Activated T-helper 2 cell treated with anti-CD3 and anti-CD28 coated beads, Interferon-gamma antibody, Interleukin-2, Interleukin-4, amounts not matched to agents 10 μg/mL and 5 μg/mL and 100 μg/mL, durations not matched to agents 14 hours and 24 hours and 36 hours (primary cell): ENCODE measurements around the gene TRH. TPM values are rescaled to one million over a fixed set of nuclear protein-coding genes. Genes with fewer than 3 reads are reported as not detected.
"Not testable (repeated sequence)": the region's sequence is repeated elsewhere in the genome, so short reads cannot be mapped to it uniquely, and the experiment has no call there.

Experiments used
- DNase-seq: peaks from one replicate; pipeline ENCODE4 v3.0.0; 2021; ENCODE audit warnings: low spot score
- H3K27ac Mint-ChIP-seq: one replicate; pipeline ENCODE4 v1.8.0; 2021; ENCODE audit warnings: mixed read lengths
- H3K27me3 Mint-ChIP-seq: one replicate; pipeline ENCODE4 v1.8.0; 2021; ENCODE audit warnings: low read depth, mixed read lengths
- H3K36me3 Mint-ChIP-seq: one replicate; pipeline ENCODE4 v1.8.0; 2021; ENCODE audit warnings: low read depth, mixed read lengths
- H3K4me1 Mint-ChIP-seq: one replicate; pipeline ENCODE4 v1.8.0; 2021; ENCODE audit warnings: low read depth, mixed read lengths
- H3K4me3 Mint-ChIP-seq: one replicate; pipeline ENCODE4 v1.8.0; 2021; ENCODE audit warnings: low read depth, mild to moderate bottlenecking, moderate library complexity, mixed read lengths
- H3K9me3 Mint-ChIP-seq: one replicate; pipeline ENCODE4 v1.8.0; 2021; ENCODE audit warnings: mixed read lengths
- intact Hi-C: fragments of 100-400 bp; cut with micrococcal nuclease; formaldehyde crosslinking; loops from one replicate; pipeline ENCODE4 v1.15.1; 2023
- total RNA-seq: library from RNA; stranded (reverse); gene quantifications from 2 replicates; pipeline ENCODE4 v1.2.3, GENCODE V29; 2022

TRH gene
- total RNA-seq, 1 donor from 2014 or later = not detected

- Mint-ChIP-seq H3K9me3 (no peaks in the 10 kb centered on the region), H3K27ac (no peak overlapping the region), H3K27me3 (peaks cover 22% of the 10 kb centered on the region), H3K4me3 (no peak overlapping the region), H3K4me1 (no peaks in the 10 kb centered on the region), H3K36me3 (no peaks in the 10 kb centered on the region)
- intact Hi-C loops = no loop called here
- no peak for DNase-seq
These were observed 18.3 kb downstream of the TRH start for GRCh38 chr3:129992781-129993180.

- peaks cover 23% of the 10 kb centered on the region for H3K27me3 Mint-ChIP-seq
- H3K36me3 Mint-ChIP-seq = no peaks in the 10 kb centered on the region
These were observed 20.5 kb downstream of the TRH start for GRCh38 chr3:129994883-129995559.

GRCh38 chr3:129996073-129996472 lies 21.6 kb downstream of the TRH start:
- H3K4me3 Mint-ChIP-seq = no peak overlapping the region
- no peaks in the 10 kb centered on the region for H3K4me1 Mint-ChIP-seq
- H3K9me3 Mint-ChIP-seq = no peaks in the 10 kb centered on the region
- intact Hi-C loops = no loop called here
- DNase-seq = no peak
- H3K36me3 Mint-ChIP-seq = no peaks in the 10 kb centered on the region
- H3K27ac Mint-ChIP-seq = no peak overlapping the region
- H3K27me3 Mint-ChIP-seq = peaks cover 27% of the 10 kb centered on the region

More at GRCh38 chr3:129994883-129995559, 20.5 kb downstream of the TRH start:
- DNase-seq = no peak
- H3K27ac Mint-ChIP-seq = no peak overlapping the region
- no peaks in the 10 kb centered on the region for H3K4me1 Mint-ChIP-seq
- no peak overlapping the region for H3K4me3 Mint-ChIP-seq
- H3K9me3 Mint-ChIP-seq = no peaks in the 10 kb centered on the region
- intact Hi-C loops = no loop called here

GRCh38 chr3:129999176-129999575 lies 24.7 kb downstream of the TRH start:
- peaks cover 41% of the 10 kb centered on the region for H3K27me3 Mint-ChIP-seq
- H3K27ac Mint-ChIP-seq, H3K36me3 Mint-ChIP-seq, H3K9me3 Mint-ChIP-seq, H3K4me1 Mint-ChIP-seq, intact Hi-C loops, DNase-seq, H3K4me3 Mint-ChIP-seq: not testable (repeated sequence)

- intact Hi-C loops = loop anchor here (2.0 to 10.0 kb wide), 2 partner anchors 58 to 352 kb away; no protein-coding TSS in a partner anchor
- peak overlapping the region; percentile 31 for H3K4me3 Mint-ChIP-seq
- not testable (repeated sequence) for H3K4me1 Mint-ChIP-seq
These were observed 28.4 kb downstream of the TRH start for GRCh38 chr3:130002666-130003598.

GRCh38 chr3:130010556-130010955 lies 36.0 kb downstream of the TRH start:
- no peak overlapping the region for H3K4me3 Mint-ChIP-seq
- no peaks in the 10 kb centered on the region for H3K36me3 Mint-ChIP-seq
- no peak for DNase-seq
- H3K27me3 Mint-ChIP-seq = peaks cover 14% of the 10 kb centered on the region
- H3K27ac Mint-ChIP-seq = no peak overlapping the region
- H3K4me1 Mint-ChIP-seq = no peaks in the 10 kb centered on the region
- H3K9me3 Mint-ChIP-seq = no peaks in the 10 kb centered on the region
- intact Hi-C loops = no loop called here

More at GRCh38 chr3:130002666-130003598, 28.4 kb downstream of the TRH start:
- H3K9me3 Mint-ChIP-seq, H3K27ac Mint-ChIP-seq, H3K36me3 Mint-ChIP-seq: not testable (repeated sequence)
- peaks cover 46% of the 10 kb centered on the region for H3K27me3 Mint-ChIP-seq
- peak; percentile 52 for DNase-seq

DNA sequence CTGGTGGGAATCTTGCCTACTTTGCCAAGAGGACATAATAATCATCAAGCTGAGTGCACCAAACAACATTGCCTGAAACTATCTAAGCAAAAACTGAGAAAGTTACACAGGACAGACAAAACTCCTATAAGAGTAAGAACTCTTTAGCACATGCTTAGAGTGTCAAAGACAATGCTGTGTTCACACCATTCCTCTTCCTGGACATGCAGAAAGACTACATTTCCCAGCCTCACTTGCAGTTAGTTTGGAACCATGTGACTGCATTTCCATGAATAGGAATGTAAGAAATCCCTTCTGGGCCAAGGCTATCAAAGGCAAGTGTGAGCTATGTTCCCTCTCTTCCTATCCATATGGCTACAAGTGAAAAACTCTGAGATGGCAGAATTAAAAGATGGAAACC lies 37.6 kb downstream of the TRH start:
- H3K27ac Mint-ChIP-seq, H3K4me3 Mint-ChIP-seq, H3K36me3 Mint-ChIP-seq, H3K9me3 Mint-ChIP-seq, H3K4me1 Mint-ChIP-seq, intact Hi-C loops, DNase-seq, H3K27me3 Mint-ChIP-seq: not testable (repeated sequence)

GRCh38 chr3:130013246-130013645 lies 38.7 kb downstream of the TRH start:
- H3K36me3 Mint-ChIP-seq, H3K4me3 Mint-ChIP-seq, H3K9me3 Mint-ChIP-seq, intact Hi-C loops, H3K4me1 Mint-ChIP-seq, H3K27ac Mint-ChIP-seq, DNase-seq, H3K27me3 Mint-ChIP-seq: not testable (repeated sequence)

- Mint-ChIP-seq H3K9me3 (no peaks in the 10 kb centered on the region), H3K27me3 (peaks cover 5% of the 10 kb centered on the region), H3K4me3 (no peak overlapping the region), H3K4me1 (no peaks in the 10 kb centered on the region), H3K36me3 (no peaks in the 10 kb centered on the region), H3K27ac (no peak overlapping the region)
- no peak for DNase-seq
- intact Hi-C loops = no loop called here
These were observed 40.0 kb downstream of the TRH start for GRCh38 chr3:130014526-130014925.

GRCh38 chr3:130017661-130018060 lies 43.1 kb downstream of the TRH start:
- H3K27me3 Mint-ChIP-seq, H3K27ac Mint-ChIP-seq, DNase-seq, H3K9me3 Mint-ChIP-seq, H3K4me1 Mint-ChIP-seq, H3K36me3 Mint-ChIP-seq, intact Hi-C loops, H3K4me3 Mint-ChIP-seq: not testable (repeated sequence)

- peak; percentile 14 for DNase-seq
- H3K27me3 Mint-ChIP-seq, H3K9me3 Mint-ChIP-seq, H3K4me1 Mint-ChIP-seq, H3K27ac Mint-ChIP-seq, H3K36me3 Mint-ChIP-seq, H3K4me3 Mint-ChIP-seq: not testable (repeated sequence)
- intact Hi-C loops = loop anchor here (5.0 kb wide), 1 partner anchor 71 kb away; no protein-coding TSS in a partner anchor
These were observed 51.8 kb downstream of the TRH start for GRCh38 chr3:130026146-130026829.

GRCh38 chr3:130027437-130027836 lies 52.9 kb downstream of the TRH start:
- H3K4me1 Mint-ChIP-seq, H3K9me3 Mint-ChIP-seq, DNase-seq, H3K36me3 Mint-ChIP-seq, H3K27ac Mint-ChIP-seq, H3K4me3 Mint-ChIP-seq, H3K27me3 Mint-ChIP-seq: not testable (repeated sequence)
- intact Hi-C loops = loop anchor here (5.0 kb wide), 1 partner anchor 70 kb away; no protein-coding TSS in a partner anchor
